ENCODE data around the gene NUPR1.

The NUPR1 gene

GRCh38 chr16:28497861-28498599, 40.7 kb downstream of the NUPR1 start:
- Histone ChIP-seq H3K36me3 (ENCODE audit: control insufficient read depth in 2 of 2, insufficient read depth in 2 of 2, low read length in 2 of 2) (peaks cover 7 to 9% of the 10 kb centered on the region in 2 donors), H3K4me1 (ENCODE audit: control insufficient read depth in 2 of 2, insufficient read depth in 2 of 2, low read length in 2 of 2) (peaks cover 24 to 34% of the 10 kb centered on the region in 2 donors), H3K4me3 (ENCODE audit: low read length in 2 of 2) (no peak overlapping the region), H3K9ac (ENCODE audit: low read depth in 1 of 2, low read length in 2 of 2) (no peak overlapping the region), H3K27ac (ENCODE audit: low read depth in 2 of 2, low read length in 2 of 2) (no peak overlapping the region), H3K27me3 (ENCODE audit: control insufficient read depth in 2 of 2, insufficient read depth in 2 of 2, low read length in 2 of 2) (no peaks in the 10 kb centered on the region), H3K9me3 (ENCODE audit: control insufficient read depth in 2 of 2, low read length in 2 of 2) (no peaks in the 10 kb centered on the region)

GRCh38 chr16:28497386-28497785, 41.4 kb downstream of the NUPR1 start:
- H3K27me3 ChIP-seq (ENCODE audit: control insufficient read depth in 2 of 2, insufficient read depth in 2 of 2, low read length in 2 of 2) = no peaks in the 10 kb centered on the region
- peak overlapping the region in 1 of 2 donors; percentile 7 for H3K4me3 ChIP-seq (ENCODE audit: low read length in 2 of 2)

GRCh38 chr16:28496844-28497243, 41.9 kb downstream of the NUPR1 start:
- peak overlapping the region; percentile 24 to 94 for H3K9ac ChIP-seq (ENCODE audit: low read depth in 1 of 2, low read length in 2 of 2)
- peaks cover 7 to 9% of the 10 kb centered on the region in 2 donors for H3K36me3 ChIP-seq (ENCODE audit: control insufficient read depth in 2 of 2, insufficient read depth in 2 of 2, low read length in 2 of 2)
- H3K4me3 ChIP-seq (ENCODE audit: low read length in 2 of 2) = peak overlapping the region in 1 of 2 donors; percentile 65
- H3K9me3 ChIP-seq (ENCODE audit: control insufficient read depth in 2 of 2, low read length in 2 of 2) = no peaks in the 10 kb centered on the region
- no peaks in the 10 kb centered on the region for H3K27me3 ChIP-seq (ENCODE audit: control insufficient read depth in 2 of 2, insufficient read depth in 2 of 2, low read length in 2 of 2)
- H3K4me1 ChIP-seq (ENCODE audit: control insufficient read depth in 2 of 2, insufficient read depth in 2 of 2, low read length in 2 of 2) = peaks cover 29 to 38% of the 10 kb centered on the region in 2 donors
- H3K27ac ChIP-seq (ENCODE audit: low read depth in 2 of 2, low read length in 2 of 2) = peak overlapping the region in 1 of 2 donors; percentile 94

More at GRCh38 chr16:28497386-28497785, 41.4 kb downstream of the NUPR1 start:
- Histone ChIP-seq H3K4me1 (ENCODE audit: control insufficient read depth in 2 of 2, insufficient read depth in 2 of 2, low read length in 2 of 2) (peaks cover 27 to 38% of the 10 kb centered on the region in 2 donors), H3K9me3 (ENCODE audit: control insufficient read depth in 2 of 2, low read length in 2 of 2) (no peaks in the 10 kb centered on the region), H3K36me3 (ENCODE audit: control insufficient read depth in 2 of 2, insufficient read depth in 2 of 2, low read length in 2 of 2) (peaks cover 7 to 9% of the 10 kb centered on the region in 2 donors), H3K9ac (ENCODE audit: low read depth in 1 of 2, low read length in 2 of 2) (no peak overlapping the region), H3K27ac (ENCODE audit: low read depth in 2 of 2, low read length in 2 of 2) (no peak overlapping the region)

- Histone ChIP-seq H3K4me1 (ENCODE audit: control insufficient read depth in 2 of 2, insufficient read depth in 2 of 2, low read length in 2 of 2) (peaks cover 29 to 38% of the 10 kb centered on the region in 2 donors), H3K4me3 (ENCODE audit: low read length in 2 of 2) (peak overlapping the region; percentile 65 to 82), H3K36me3 (ENCODE audit: control insufficient read depth in 2 of 2, insufficient read depth in 2 of 2, low read length in 2 of 2) (peaks cover 7 to 9% of the 10 kb centered on the region in 2 donors), H3K27ac (ENCODE audit: low read depth in 2 of 2, low read length in 2 of 2) (peak overlapping the region; percentile 94), H3K9ac (ENCODE audit: low read depth in 1 of 2, low read length in 2 of 2) (peak overlapping the region; percentile 92 to 94), H3K9me3 (ENCODE audit: control insufficient read depth in 2 of 2, low read length in 2 of 2) (no peaks in the 10 kb centered on the region), H3K27me3 (ENCODE audit: control insufficient read depth in 2 of 2, insufficient read depth in 2 of 2, low read length in 2 of 2) (no peaks in the 10 kb centered on the region)
Measured at GRCh38 chr16:28495795-28496749, 42.7 kb downstream of the NUPR1 start.

- H3K4me3 ChIP-seq (ENCODE audit: low read length in 2 of 2) = peak overlapping the region; percentile 65 to 82
- H3K9me3 ChIP-seq (ENCODE audit: control insufficient read depth in 2 of 2, low read length in 2 of 2) = no peaks in the 10 kb centered on the region
- no peaks in the 10 kb centered on the region for H3K27me3 ChIP-seq (ENCODE audit: control insufficient read depth in 2 of 2, insufficient read depth in 2 of 2, low read length in 2 of 2)
- H3K27ac ChIP-seq (ENCODE audit: low read depth in 2 of 2, low read length in 2 of 2) = peak overlapping the region; percentile 94
- H3K36me3 ChIP-seq (ENCODE audit: control insufficient read depth in 2 of 2, insufficient read depth in 2 of 2, low read length in 2 of 2) = peaks cover 7 to 9% of the 10 kb centered on the region in 2 donors
- peaks cover 29 to 38% of the 10 kb centered on the region in 2 donors for H3K4me1 ChIP-seq (ENCODE audit: control insufficient read depth in 2 of 2, insufficient read depth in 2 of 2, low read length in 2 of 2)
- peak overlapping the region; percentile 92 to 94 for H3K9ac ChIP-seq (ENCODE audit: low read depth in 1 of 2, low read length in 2 of 2)
Measured at GRCh38 chr16:28495098-28495793, 43.5 kb downstream of the NUPR1 start.

GRCh38 chr16:28494121-28494851, 44.5 kb downstream of the NUPR1 start, which contains the start of gene APOBR:
APOBR (plus strand) TSS chr16:28494643; CDS start chr16:28494682, 39 bp downstream.
- H3K27ac ChIP-seq (ENCODE audit: low read depth in 2 of 2, low read length in 2 of 2) = peak within 1 kb of the TSS; percentile 94
- no peaks in the 10 kb centered on the region for H3K9me3 ChIP-seq (ENCODE audit: control insufficient read depth in 2 of 2, low read length in 2 of 2)
- H3K27me3 ChIP-seq (ENCODE audit: control insufficient read depth in 2 of 2, insufficient read depth in 2 of 2, low read length in 2 of 2) = no peaks in the 10 kb centered on the region
- peak within 1 kb of the TSS; percentile 65 to 82 for H3K4me3 ChIP-seq (ENCODE audit: low read length in 2 of 2)
- H3K36me3 ChIP-seq (ENCODE audit: control insufficient read depth in 2 of 2, insufficient read depth in 2 of 2, low read length in 2 of 2) = peaks cover 7 to 12% of the 10 kb centered on the region in 2 donors
- peak within 1 kb of the TSS; percentile 92 to 94 for H3K9ac ChIP-seq (ENCODE audit: low read depth in 1 of 2, low read length in 2 of 2)
- H3K4me1 ChIP-seq (ENCODE audit: control insufficient read depth in 2 of 2, insufficient read depth in 2 of 2, low read length in 2 of 2) = peaks cover 29 to 38% of the 10 kb centered on the region in 2 donors

GRCh38 chr16:28492511-28492910, 46.3 kb downstream of the NUPR1 start:
- Histone ChIP-seq H3K9ac (ENCODE audit: low read depth in 1 of 2, low read length in 2 of 2) (peak overlapping the region; percentile 96 to 97), H3K9me3 (ENCODE audit: control insufficient read depth in 2 of 2, low read length in 2 of 2) (no peaks in the 10 kb centered on the region)

GRCh38 chr16:28491970-28492474, 46.8 kb downstream of the NUPR1 start, which contains the start of gene CLN3:
CLN3 (minus strand) TSS chr16:28492074; CDS start chr16:28491759, 315 bp downstream.
- Histone ChIP-seq H3K4me3 (ENCODE audit: low read length in 2 of 2) (peak within 1 kb of the TSS; percentile 92 to 94), H3K4me1 (ENCODE audit: control insufficient read depth in 2 of 2, insufficient read depth in 2 of 2, low read length in 2 of 2) (peaks cover 29 to 36% of the 10 kb centered on the region in 2 donors), H3K9me3 (ENCODE audit: control insufficient read depth in 2 of 2, low read length in 2 of 2) (no peaks in the 10 kb centered on the region), H3K36me3 (ENCODE audit: control insufficient read depth in 2 of 2, insufficient read depth in 2 of 2, low read length in 2 of 2) (peaks cover 17 to 19% of the 10 kb centered on the region in 2 donors), H3K9ac (ENCODE audit: low read depth in 1 of 2, low read length in 2 of 2) (peak within 1 kb of the TSS; percentile 96 to 97), H3K27me3 (ENCODE audit: control insufficient read depth in 2 of 2, insufficient read depth in 2 of 2, low read length in 2 of 2) (no peaks in the 10 kb centered on the region), H3K27ac (ENCODE audit: low read depth in 2 of 2, low read length in 2 of 2) (peak within 1 kb of the TSS; percentile 94 to 95)

More at GRCh38 chr16:28492511-28492910, 46.3 kb downstream of the NUPR1 start:
- H3K36me3 ChIP-seq (ENCODE audit: control insufficient read depth in 2 of 2, insufficient read depth in 2 of 2, low read length in 2 of 2) = peaks cover 12 to 16% of the 10 kb centered on the region in 2 donors
- peaks cover 29 to 38% of the 10 kb centered on the region in 2 donors for H3K4me1 ChIP-seq (ENCODE audit: control insufficient read depth in 2 of 2, insufficient read depth in 2 of 2, low read length in 2 of 2)
- peak overlapping the region; percentile 94 to 95 for H3K27ac ChIP-seq (ENCODE audit: low read depth in 2 of 2, low read length in 2 of 2)
- H3K27me3 ChIP-seq (ENCODE audit: control insufficient read depth in 2 of 2, insufficient read depth in 2 of 2, low read length in 2 of 2) = no peaks in the 10 kb centered on the region
- H3K4me3 ChIP-seq (ENCODE audit: low read length in 2 of 2) = peak overlapping the region; percentile 92 to 94

All from mucosa of rectum (tissue), 2 donors.